Peyer's patch (tissue), 4 donors: ENCODE measurements around the gene ARF5. TPM values are rescaled to one million over a fixed set of nuclear protein-coding genes. Genes with fewer than 3 reads are reported as not detected.
A peak's percentile ranks its signal among the peaks of the same experiment; 100 is the strongest.

ENCODE experiments used
- DNase-seq, 3 donors: peaks; one replicate each; pipeline ENCODE4 v3.0.0-alpha.2; 2017 to 2019
- H3K27ac ChIP-seq, 4 donors: fragments of 200-600 bp; sonication (generic); one replicate each; pipeline ENCODE4 v1.5.1; 2016 to 2019
- H3K27me3 ChIP-seq, 2 donors: fragments of 200-600 bp; sonication (generic); one replicate each; pipeline ENCODE4 v1.5.1; 2019
- H3K36me3 ChIP-seq, 3 donors: fragments of 200-600 bp; sonication (generic); one replicate each; pipeline ENCODE4 v1.5.1; 2016 to 2019
- H3K4me1 ChIP-seq, 4 donors: fragments of 200-600 bp; sonication (generic); one replicate each; pipeline ENCODE4 v1.5.1; 2016 to 2019
- H3K4me3 ChIP-seq, 4 donors: fragments of 200-600 bp; sonication (generic); 1 replicate in 3 of 4; 2 replicates in 1 of 4; pipeline ENCODE4 v1.5.1; 2016 to 2019; ENCODE audit warnings: mild to moderate bottlenecking in 1 of 4
- H3K9me3 ChIP-seq, 4 donors: fragments of 200-600 bp; sonication (generic); one replicate each; pipeline ENCODE4 v1.5.1; 2016 to 2019; ENCODE audit warnings: mild to moderate bottlenecking in 1 of 4
- CTCF ChIP-seq, 6 experiments: fragments of 450-650 bp in 4 of 6; fragments of 200-600 bp in 2 of 6; sonication (generic) in 1 of 6; IDR thresholded peaks; one replicate each; pipeline ENCODE4 v1.5.1; 2017 to 2019; ENCODE audit warnings: antibody characterized with exemption in 6 of 6, mild to moderate bottlenecking in 3 of 6, moderate library complexity in 1 of 6
- POLR2A ChIP-seq, 2 donors: fragments of 450-650 bp; IDR thresholded peaks; one replicate each; pipeline ENCODE4 v1.5.1; 2017; ENCODE audit warnings: antibody characterized with exemption in 2 of 2, mild to moderate bottlenecking in 2 of 2, moderate library complexity in 2 of 2
- total RNA-seq, 4 donors: library from RNA; depleted of rRNA; stranded (reverse); fragments of >200 nt; gene quantifications; one replicate each; pipeline ENCODE4 v1.1.0, GENCODE V29; 2016

Gene ARF5
- total RNA-seq, 4 donors from 2014 or later: 52.8 to 149 (median 122) TPM

GRCh38 chr7:127628445-127628844 lies 40.2 kb downstream of the ARF5 start:
- no peaks in the 10 kb centered on the region for H3K36me3 ChIP-seq
- no peaks in the 10 kb centered on the region for H3K4me1 ChIP-seq
- no peak overlapping the region for H3K4me3 ChIP-seq
- no peak for TF ChIP-seq CTCF (IDR thresholded peaks at IDR 0.05)
- TF ChIP-seq POLR2A (IDR thresholded peaks at IDR 0.05): no peak
- no peak for DNase-seq
- no peaks in the 10 kb centered on the region for H3K27me3 ChIP-seq
- no peaks in the 10 kb centered on the region for H3K9me3 ChIP-seq
- H3K27ac ChIP-seq: no peak overlapping the region

GRCh38 chr7:127629268-127629854 lies 41.1 kb downstream of the ARF5 start:
- Histone ChIP-seq H3K9me3 (no peaks in the 10 kb centered on the region), H3K27ac (no peak overlapping the region), H3K36me3 (no peaks in the 10 kb centered on the region), H3K4me3 (no peak overlapping the region), H3K27me3 (no peaks in the 10 kb centered on the region), H3K4me1 (no peaks in the 10 kb centered on the region)
- DNase-seq: peak in 2 of 3 donors; percentile 54 to 61
- no peak for TF ChIP-seq POLR2A (IDR thresholded peaks at IDR 0.05)
- peak in 3 of 6 experiments; percentile 22 to 35 (median 29) for TF ChIP-seq CTCF (IDR thresholded peaks at IDR 0.05)

- Histone ChIP-seq H3K4me3 (no peak overlapping the region), H3K27ac (no peak overlapping the region), H3K9me3 (no peaks in the 10 kb centered on the region), H3K4me1 (no peaks in the 10 kb centered on the region), H3K36me3 (no peaks in the 10 kb centered on the region), H3K27me3 (no peaks in the 10 kb centered on the region)
- no peak for TF ChIP-seq CTCF (IDR thresholded peaks at IDR 0.05)
- TF ChIP-seq POLR2A (IDR thresholded peaks at IDR 0.05): no peak
- no peak for DNase-seq
Measured at GRCh38 chr7:127632276-127632910, 44.2 kb downstream of the ARF5 start.

GRCh38 chr7:127635659-127636285 lies 47.6 kb downstream of the ARF5 start:
- Histone ChIP-seq H3K36me3 (no peaks in the 10 kb centered on the region), H3K4me1 (no peaks in the 10 kb centered on the region), H3K27me3 (no peaks in the 10 kb centered on the region), H3K27ac (no peak overlapping the region), H3K4me3 (no peak overlapping the region), H3K9me3 (no peaks in the 10 kb centered on the region)
- no peak for DNase-seq
- TF ChIP-seq CTCF (IDR thresholded peaks at IDR 0.05): no peak
- TF ChIP-seq POLR2A (IDR thresholded peaks at IDR 0.05): no peak

- H3K36me3 ChIP-seq: no peaks in the 10 kb centered on the region
- DNase-seq: no peak
- no peak overlapping the region for H3K27ac ChIP-seq
Measured at GRCh38 chr7:127638197-127638596, 50.0 kb downstream of the ARF5 start.

More at GRCh38 chr7:127638197-127638596, 50.0 kb downstream of the ARF5 start:
- no peaks in the 10 kb centered on the region for H3K9me3 ChIP-seq
- H3K27me3 ChIP-seq: no peaks in the 10 kb centered on the region
- H3K4me3 ChIP-seq: no peak overlapping the region
- no peaks in the 10 kb centered on the region for H3K4me1 ChIP-seq
- TF ChIP-seq CTCF (IDR thresholded peaks at IDR 0.05): no peak
- TF ChIP-seq POLR2A (IDR thresholded peaks at IDR 0.05): no peak

Other genes starting within 250 kb of the ARF5 start
- gene ZNF800, start 195.7 kb upstream of the ARF5 start, total RNA-seq: 10 to 100 TPM; 25.9 to 48.1 (median 30.9) TPM
- 10 to 100 TPM; 17.2 to 21.3 (median 20.0) TPM for gene GCC1, start 2.8 kb upstream of the ARF5 start, total RNA-seq
- gene FSCN3, start 5.3 kb downstream of the ARF5 start, total RNA-seq: 1 to 10 TPM in 2 of 4 donors, not detected in 2; 1.7 to 3.3 TPM
- gene PAX4, start 29.7 kb downstream of the ARF5 start, total RNA-seq: 1 to 10 TPM in 1 of 4 donors, under 1 TPM in 1, not detected in 2; 0.53 to 1.3 TPM
- gene SND1, start 63.8 kb downstream of the ARF5 start, total RNA-seq: 100 to 1,000 TPM in 1 of 4 donors, 10 to 100 TPM in 3; 55.5 to 305 (median 80.1) TPM